GM23338 (cell line): ENCODE data around the gene HES4. TPM values are rescaled to one million over a fixed set of nuclear protein-coding genes. Genes with fewer than 3 reads are reported as not detected.

Experiments
- ATAC-seq: fragments of 200-7000 bp; cut with Tn5 transposase; 3 replicates; pipeline ENCODE4 v1.9.1; 2020
- DNase-seq: peaks from one replicate; pipeline ENCODE4 v3.0.0-alpha.2; 2015; ENCODE audit warnings: low spot score
- H2AFZ ChIP-seq: fragments of 200-600 bp; sonication (generic); 2 replicates; pipeline ENCODE4 v1.8.0; 2016; ENCODE audit warnings: antibody characterized with exemption, mild to moderate bottlenecking, moderate library complexity
- H3F3A ChIP-seq: fragments of 200-600 bp; sonication (generic); replicated peaks from 2 replicates; pipeline ENCODE4 v1.8.0; 2017; ENCODE audit warnings: antibody characterized with exemption, mixed run types, low read depth
- H3K27ac ChIP-seq: fragments of 200-600 bp; sonication (generic); 2 replicates; pipeline ENCODE4 v1.6.1; 2016; ENCODE audit warnings: low read depth
- H3K27me3 ChIP-seq: fragments of 200-600 bp; sonication (generic); 2 replicates; pipeline ENCODE4 v1.8.0; 2016; ENCODE audit warnings: mild to moderate bottlenecking, mixed run types, moderate library complexity; ENCODE audit not compliant: insufficient read depth
- H3K36me3 ChIP-seq: fragments of 200-600 bp; sonication (generic); 2 replicates; pipeline ENCODE4 v1.8.0; 2016; ENCODE audit warnings: mild to moderate bottlenecking; ENCODE audit not compliant: insufficient read depth
- H3K4me1 ChIP-seq: fragments of 200-600 bp; sonication (generic); 2 replicates; pipeline ENCODE4 v1.8.0; 2016; ENCODE audit warnings: mild to moderate bottlenecking, moderate library complexity; ENCODE audit not compliant: insufficient read depth
- H3K4me2 ChIP-seq: fragments of 200-600 bp; sonication (generic); 2 replicates; pipeline ENCODE4 v1.7.1; 2017; ENCODE audit warnings: mixed run types
- H3K4me3 ChIP-seq: fragments of 200-600 bp; sonication (generic); 2 replicates; pipeline ENCODE4 v1.6.1; 2016; ENCODE audit warnings: mixed run types
- H3K79me2 ChIP-seq: fragments of 200-600 bp; sonication (generic); replicated peaks from 2 replicates; pipeline ENCODE4 v1.8.0; 2017; ENCODE audit warnings: mild to moderate bottlenecking; ENCODE audit not compliant: insufficient read depth
- H3K9me2 ChIP-seq: fragments of 200-600 bp; sonication (generic); 2 replicates; pipeline ENCODE4 v1.8.0; 2017; ENCODE audit not compliant: insufficient read depth
- H4K20me1 ChIP-seq: fragments of 200-600 bp; sonication (generic); replicated peaks from 2 replicates; pipeline ENCODE4 v1.8.0; 2017; ENCODE audit warnings: mild to moderate bottlenecking; ENCODE audit not compliant: insufficient read depth
- H3K27ac Mint-ChIP-seq: 2 replicates; pipeline ENCODE4 v1.8.0; 2020; ENCODE audit warnings: inconsistent platforms, mild to moderate bottlenecking, moderate library complexity, mixed read lengths
- H3K27me3 Mint-ChIP-seq: 3 replicates; pipeline ENCODE4 v1.8.0; 2022; ENCODE audit warnings: low read depth, mild to moderate bottlenecking, moderate library complexity, mixed read lengths, inconsistent platforms; ENCODE audit not compliant: insufficient read depth, poor library complexity
- H3K36me3 Mint-ChIP-seq: 3 replicates; pipeline ENCODE4 v1.8.0; 2021; ENCODE audit warnings: low read depth, mild to moderate bottlenecking, inconsistent platforms, moderate library complexity, mixed read lengths
- H3K4me1 Mint-ChIP-seq: 3 replicates; pipeline ENCODE4 v1.8.0; 2020; ENCODE audit warnings: mild to moderate bottlenecking, inconsistent platforms, mixed read lengths
- H3K4me3 Mint-ChIP-seq: 3 replicates; pipeline ENCODE4 v1.8.0; 2021; ENCODE audit warnings: moderate library complexity, mild to moderate bottlenecking, inconsistent platforms, mixed read lengths
- H3K9me3 Mint-ChIP-seq: 3 replicates; pipeline ENCODE4 v1.8.0; 2020; ENCODE audit warnings: moderate library complexity, mild to moderate bottlenecking, inconsistent platforms, mixed read lengths
- CREB1 ChIP-seq: fragments of 250-450 bp; sonication (Bioruptor Pico); IDR thresholded peaks from 2 replicates; pipeline ENCODE4 v1.5.0; 2020; ENCODE audit warnings: low read depth, mild to moderate bottlenecking, moderate library complexity
- CTCF ChIP-seq, 2 experiments: fragments of 200-600 bp in 1 of 2; sonication (generic) in 1 of 2; conservative IDR thresholded peaks; 2 replicates each; pipeline versions ENCODE4 v1.5.1 to v1.6.1; 2016 to 2017; ENCODE audit warnings: antibody characterized with exemption in 2 of 2, low read depth in 2 of 2, mild to moderate bottlenecking in 2 of 2, moderate library complexity in 1 of 2
- EZH2phosphoT487 ChIP-seq: fragments of 200-600 bp; sonication (generic); IDR thresholded peaks from one replicate; pipeline ENCODE4 v1.8.1; 2018; ENCODE audit warnings: antibody characterized with exemption; ENCODE audit not compliant: unreplicated experiment
- POLR2AphosphoS5 ChIP-seq: IDR thresholded peaks from 2 replicates; pipeline ENCODE4 v1.6.1; 2016; ENCODE audit warnings: antibody characterized with exemption, low read depth
- ZNF462 ChIP-seq: fragments of 250-450 bp; sonication (Bioruptor Pico); IDR thresholded peaks from 2 replicates; pipeline ENCODE4 v1.5.0; 2020; ENCODE audit warnings: mild to moderate bottlenecking, moderate library complexity
- polyA plus RNA-seq: library from polyadenylated mRNA; unstranded; fragments of >200 nt; fragmentation: Nextera tagmentation; extraction: Ambion mirVana; gene quantifications from 2 replicates; pipeline ENCODE4 v1.2.1, GENCODE V29; 2016
- total RNA-seq: library from RNA; depleted of rRNA; stranded (reverse); fragments of >200 nt; shearing (Covaris generic); gene quantifications from 2 replicates; pipeline ENCODE4 v1.2.3, GENCODE V29; 2014

Gene HES4
- total and polyA plus RNA-seq, 2 experiments from 2014 or later, result 2.3 to 6.7 TPM

GRCh38 chr1:975896-976683 is 23.8 kb downstream of the HES4 start:
- TF ChIP-seq ZNF462 (CRISPR knock-in tag) (no peak), EZH2phosphoT487 (no peak), POLR2AphosphoS5 (0 out of 2 replicates have a peak, but pooled peaks have one; percentile 15), CTCF (conservative IDR thresholded peaks at IDR 0.05; ENCODE audit: low read depth in 2 of 2) (peak; percentile 36 to 56; a peak in 2 of 4 replicates), CREB1 (CRISPR knock-in tag) (peak; percentile 34)
- Histone ChIP-seq H2AFZ (no peak overlapping the region; the same call in 1 of the 2 replicates), H3K27me3 (no peaks in the 10 kb centered on the region), H3K4me3 (peak overlapping the region; percentile 47; the same call in 1 of the 2 replicates), H3K4me2 (peak overlapping the region; percentile 78), H3K4me1 (no peaks in the 10 kb centered on the region; the same call in 1 of the 2 replicates), H3F3A (no peaks in the 10 kb centered on the region), H3K9me2 (no peaks in the 10 kb centered on the region), H4K20me1 (no peaks in the 10 kb centered on the region), H3K27ac (no peak overlapping the region), H3K79me2 (no peaks in the 10 kb centered on the region), H3K36me3 (no peaks in the 10 kb centered on the region)
- peak overlapping the region; percentile 12 for H3K4me3 Mint-ChIP-seq
- DNase-seq (peak; percentile 86), ATAC-seq (peak; percentile 91)
- peaks cover 5% of the 10 kb centered on the region for H3K36me3 Mint-ChIP-seq
- peaks cover 5% of the 10 kb centered on the region for H3K9me3 Mint-ChIP-seq
- peaks cover 16% of the 10 kb centered on the region for H3K27me3 Mint-ChIP-seq
- H3K27ac Mint-ChIP-seq, result no peak overlapping the region
- H3K4me1 Mint-ChIP-seq, result peaks cover 4% of the 10 kb centered on the region
